H1 (cell line): ENCODE results near the gene ARHGEF7. TPM values are rescaled to one million over a fixed set of nuclear protein-coding genes. Genes with fewer than 3 reads are reported as not detected.

ENCODE experiments used
- BACH1 ChIP-seq: IDR thresholded peaks from 2 replicates; pipeline ENCODE4 v1.6.1; 2012; ENCODE audit warnings: low read length, improper control_type of control experiment
- CEBPB ChIP-seq: IDR thresholded peaks from 2 replicates; pipeline ENCODE4 v1.6.1; 2012; ENCODE audit warnings: low read depth, low read length
- MAFK ChIP-seq: IDR thresholded peaks from 2 replicates; pipeline ENCODE4 v1.6.1; 2012; ENCODE audit warnings: low read depth, mild to moderate bottlenecking, improper control_type of control experiment, low read length
- SUZ12 ChIP-seq: fragments of 200-600 bp; sonication (generic); IDR thresholded peaks from 2 replicates; pipeline ENCODE4 v1.6.1; 2012; ENCODE audit warnings: mild to moderate bottlenecking, inconsistent platforms, low read length, moderate library complexity, mixed read lengths
- polyA plus RNA-seq, 7 experiments: library from polyadenylated mRNA; depleted of rRNA in 3 of 7; stranded (reverse) in 5 of 7; unstranded in 2 of 7; fragments of >200 nt in 5 of 7; fragments of 200-250 nt in 2 of 7; gene quantifications; 1 replicate in 5 of 7; 2 replicates in 1 of 7; 4 replicates in 1 of 7; pipeline versions ENCODE4 v1.2.1 to v1.2.3, GENCODE V29; 2011 to 2013; ENCODE audit warnings: missing spikeins in 2 of 7, mixed read lengths in 2 of 7
- total RNA-seq: library from RNA; stranded (reverse); fragmentation: NEBNext Ultra II Directional; extraction: Animal tissue kit (Norgen Biotek cat#: 25700); gene quantifications from 2 replicates; pipeline ENCODE4 v1.2.1, GENCODE V29; 2021
- TF ChIP-seq, protein P1 (sequence below): fragments of 300-600 bp; sonication (generic); IDR thresholded peaks from 2 replicates; pipeline ENCODE4 v1.7.1; 2012; ENCODE audit warnings: low read length, moderate library complexity, mild to moderate bottlenecking, inconsistent platforms; ENCODE audit not compliant: insufficient replicate concordance

The ARHGEF7 gene
- total and polyA plus RNA-seq, 2 of the 8 experiments (the other 6 are each of a cell fraction or from before 2014, with no cell fraction given) = 26.2 to 56.5 TPM

DNA sequence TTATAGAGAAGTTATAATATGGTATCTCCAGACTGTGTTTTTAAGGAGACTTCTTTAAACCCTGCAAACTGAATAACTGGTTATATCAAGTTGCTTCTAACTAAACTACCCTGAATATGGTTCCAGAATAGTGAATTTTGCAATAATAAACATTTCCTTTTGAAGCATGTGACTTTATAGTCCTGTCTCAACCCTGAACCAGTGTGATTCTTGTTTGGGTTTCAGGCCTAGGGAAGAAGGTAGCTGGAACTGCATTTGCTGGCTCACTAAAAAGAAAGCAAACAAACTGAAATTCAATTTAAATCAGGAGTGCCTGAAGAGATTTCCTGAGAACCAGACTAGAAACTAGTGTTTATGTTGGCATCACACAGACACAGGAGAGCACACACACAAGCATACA, 4.9 kb downstream of the ARHGEF7 start (continued):
- TF ChIP-seq, protein P1, sequence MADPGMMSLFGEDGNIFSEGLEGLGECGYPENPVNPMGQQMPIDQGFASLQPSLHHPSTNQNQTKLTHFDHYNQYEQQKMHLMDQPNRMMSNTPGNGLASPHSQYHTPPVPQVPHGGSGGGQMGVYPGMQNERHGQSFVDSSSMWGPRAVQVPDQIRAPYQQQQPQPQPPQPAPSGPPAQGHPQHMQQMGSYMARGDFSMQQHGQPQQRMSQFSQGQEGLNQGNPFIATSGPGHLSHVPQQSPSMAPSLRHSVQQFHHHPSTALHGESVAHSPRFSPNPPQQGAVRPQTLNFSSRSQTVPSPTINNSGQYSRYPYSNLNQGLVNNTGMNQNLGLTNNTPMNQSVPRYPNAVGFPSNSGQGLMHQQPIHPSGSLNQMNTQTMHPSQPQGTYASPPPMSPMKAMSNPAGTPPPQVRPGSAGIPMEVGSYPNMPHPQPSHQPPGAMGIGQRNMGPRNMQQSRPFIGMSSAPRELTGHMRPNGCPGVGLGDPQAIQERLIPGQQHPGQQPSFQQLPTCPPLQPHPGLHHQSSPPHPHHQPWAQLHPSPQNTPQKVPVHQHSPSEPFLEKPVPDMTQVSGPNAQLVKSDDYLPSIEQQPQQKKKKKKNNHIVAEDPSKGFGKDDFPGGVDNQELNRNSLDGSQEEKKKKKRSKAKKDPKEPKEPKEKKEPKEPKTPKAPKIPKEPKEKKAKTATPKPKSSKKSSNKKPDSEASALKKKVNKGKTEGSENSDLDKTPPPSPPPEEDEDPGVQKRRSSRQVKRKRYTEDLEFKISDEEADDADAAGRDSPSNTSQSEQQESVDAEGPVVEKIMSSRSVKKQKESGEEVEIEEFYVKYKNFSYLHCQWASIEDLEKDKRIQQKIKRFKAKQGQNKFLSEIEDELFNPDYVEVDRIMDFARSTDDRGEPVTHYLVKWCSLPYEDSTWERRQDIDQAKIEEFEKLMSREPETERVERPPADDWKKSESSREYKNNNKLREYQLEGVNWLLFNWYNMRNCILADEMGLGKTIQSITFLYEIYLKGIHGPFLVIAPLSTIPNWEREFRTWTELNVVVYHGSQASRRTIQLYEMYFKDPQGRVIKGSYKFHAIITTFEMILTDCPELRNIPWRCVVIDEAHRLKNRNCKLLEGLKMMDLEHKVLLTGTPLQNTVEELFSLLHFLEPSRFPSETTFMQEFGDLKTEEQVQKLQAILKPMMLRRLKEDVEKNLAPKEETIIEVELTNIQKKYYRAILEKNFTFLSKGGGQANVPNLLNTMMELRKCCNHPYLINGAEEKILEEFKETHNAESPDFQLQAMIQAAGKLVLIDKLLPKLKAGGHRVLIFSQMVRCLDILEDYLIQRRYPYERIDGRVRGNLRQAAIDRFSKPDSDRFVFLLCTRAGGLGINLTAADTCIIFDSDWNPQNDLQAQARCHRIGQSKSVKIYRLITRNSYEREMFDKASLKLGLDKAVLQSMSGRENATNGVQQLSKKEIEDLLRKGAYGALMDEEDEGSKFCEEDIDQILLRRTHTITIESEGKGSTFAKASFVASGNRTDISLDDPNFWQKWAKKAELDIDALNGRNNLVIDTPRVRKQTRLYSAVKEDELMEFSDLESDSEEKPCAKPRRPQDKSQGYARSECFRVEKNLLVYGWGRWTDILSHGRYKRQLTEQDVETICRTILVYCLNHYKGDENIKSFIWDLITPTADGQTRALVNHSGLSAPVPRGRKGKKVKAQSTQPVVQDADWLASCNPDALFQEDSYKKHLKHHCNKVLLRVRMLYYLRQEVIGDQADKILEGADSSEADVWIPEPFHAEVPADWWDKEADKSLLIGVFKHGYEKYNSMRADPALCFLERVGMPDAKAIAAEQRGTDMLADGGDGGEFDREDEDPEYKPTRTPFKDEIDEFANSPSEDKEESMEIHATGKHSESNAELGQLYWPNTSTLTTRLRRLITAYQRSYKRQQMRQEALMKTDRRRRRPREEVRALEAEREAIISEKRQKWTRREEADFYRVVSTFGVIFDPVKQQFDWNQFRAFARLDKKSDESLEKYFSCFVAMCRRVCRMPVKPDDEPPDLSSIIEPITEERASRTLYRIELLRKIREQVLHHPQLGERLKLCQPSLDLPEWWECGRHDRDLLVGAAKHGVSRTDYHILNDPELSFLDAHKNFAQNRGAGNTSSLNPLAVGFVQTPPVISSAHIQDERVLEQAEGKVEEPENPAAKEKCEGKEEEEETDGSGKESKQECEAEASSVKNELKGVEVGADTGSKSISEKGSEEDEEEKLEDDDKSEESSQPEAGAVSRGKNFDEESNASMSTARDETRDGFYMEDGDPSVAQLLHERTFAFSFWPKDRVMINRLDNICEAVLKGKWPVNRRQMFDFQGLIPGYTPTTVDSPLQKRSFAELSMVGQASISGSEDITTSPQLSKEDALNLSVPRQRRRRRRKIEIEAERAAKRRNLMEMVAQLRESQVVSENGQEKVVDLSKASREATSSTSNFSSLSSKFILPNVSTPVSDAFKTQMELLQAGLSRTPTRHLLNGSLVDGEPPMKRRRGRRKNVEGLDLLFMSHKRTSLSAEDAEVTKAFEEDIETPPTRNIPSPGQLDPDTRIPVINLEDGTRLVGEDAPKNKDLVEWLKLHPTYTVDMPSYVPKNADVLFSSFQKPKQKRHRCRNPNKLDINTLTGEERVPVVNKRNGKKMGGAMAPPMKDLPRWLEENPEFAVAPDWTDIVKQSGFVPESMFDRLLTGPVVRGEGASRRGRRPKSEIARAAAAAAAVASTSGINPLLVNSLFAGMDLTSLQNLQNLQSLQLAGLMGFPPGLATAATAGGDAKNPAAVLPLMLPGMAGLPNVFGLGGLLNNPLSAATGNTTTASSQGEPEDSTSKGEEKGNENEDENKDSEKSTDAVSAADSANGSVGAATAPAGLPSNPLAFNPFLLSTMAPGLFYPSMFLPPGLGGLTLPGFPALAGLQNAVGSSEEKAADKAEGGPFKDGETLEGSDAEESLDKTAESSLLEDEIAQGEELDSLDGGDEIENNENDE = no peak
- TF ChIP-seq MAFK = no peak
- no peak for TF ChIP-seq CEBPB
- TF ChIP-seq BACH1 = no peak
- no peak for TF ChIP-seq SUZ12
- TF ChIP-seq, all 59 proteins: peak for 0
